Stimulated activated CD8-positive, alpha-beta memory T cell treated with anti-CD3 and anti-CD28 coated beads, Interleukin-7, amount 100 ng/mL, for 4 hours (primary cell): ENCODE data around the gene EFHC2.

Source experiments
- DNase-seq, 2 donors: peaks; one replicate each; pipeline ENCODE4 v3.0.0-alpha.2; 2020; ENCODE audit warnings: low read depth in 2 of 2

The EFHC2 gene

GRCh38 chrX:44343412-44344141 is at the start of gene EFHC2:
TSS of gene EFHC2 (minus strand) at chrX:44343672. CDS start at chrX:44343588, 84 bp downstream.
- DNase-seq, result peak; percentile 12 to 41

- DNase-seq, result no peak
Observed at GRCh38 chrX:44392767-44393166, 49.3 kb upstream of the EFHC2 start.

- no peak for DNase-seq
Observed at GRCh38 chrX:44384688-44385338, 41.3 kb upstream of the EFHC2 start.

- DNase-seq, result no peak
Observed at GRCh38 chrX:44382871-44383270, 39.4 kb upstream of the EFHC2 start.

- DNase-seq, result no peak
Observed at GRCh38 chrX:44352758-44353157, 9.3 kb upstream of the EFHC2 start.

GRCh38 chrX:44349561-44349960 is 6.1 kb upstream of the EFHC2 start:
- no peak for DNase-seq

- no peak for DNase-seq
Observed at GRCh38 chrX:44344687-44345086, 1.2 kb upstream of the EFHC2 start.

- DNase-seq, result peak; percentile 29 to 50
Observed at GRCh38 chrX:44344194-44344593, 722 bp upstream of the EFHC2 start.

GRCh38 chrX:44342866-44343265 is 606 bp downstream of the EFHC2 start:
- no peak for DNase-seq

GRCh38 chrX:44338361-44338760 is 5.1 kb downstream of the EFHC2 start:
- DNase-seq, result no peak

GRCh38 chrX:44332437-44332836 is 11.0 kb downstream of the EFHC2 start:
- no peak for DNase-seq

- DNase-seq, result no peak
Observed at GRCh38 chrX:44330227-44330626, 13.2 kb downstream of the EFHC2 start.

GRCh38 chrX:44319550-44319949 is 23.9 kb downstream of the EFHC2 start:
- no peak for DNase-seq

- no peak for DNase-seq
Observed at GRCh38 chrX:44317181-44317580, 26.3 kb downstream of the EFHC2 start.

- no peak for DNase-seq
Observed at GRCh38 chrX:44314808-44315207, 28.7 kb downstream of the EFHC2 start.

- no peak for DNase-seq
Observed at GRCh38 chrX:44314259-44314734, 29.2 kb downstream of the EFHC2 start.

- no peak for DNase-seq
Observed at GRCh38 chrX:44312421-44312820, 31.1 kb downstream of the EFHC2 start.

- DNase-seq, result no peak
Observed at GRCh38 chrX:44310227-44310626, 33.2 kb downstream of the EFHC2 start.

- DNase-seq, result no peak
Observed at GRCh38 chrX:44308869-44309268, 34.6 kb downstream of the EFHC2 start.

- no peak for DNase-seq
Observed at GRCh38 chrX:44306356-44306755, 37.1 kb downstream of the EFHC2 start.

- DNase-seq, result no peak
Observed at GRCh38 chrX:44305921-44306320, 37.6 kb downstream of the EFHC2 start.

GRCh38 chrX:44303119-44303518 is 40.4 kb downstream of the EFHC2 start:
- no peak for DNase-seq

GRCh38 chrX:44299177-44299576 is 44.3 kb downstream of the EFHC2 start:
- DNase-seq, result no peak
